ENCODE results near the gene TOP3B.

- TF ChIP-seq CTCF (conservative IDR thresholded peaks at IDR 0.05 in 1 of 2, IDR thresholded peaks at IDR 0.05 in 1 of 2; ENCODE audit: low read depth in 1 of 2, low read length in 2 of 2) (no peak), EZH2 (IDR thresholded peaks at IDR 0.05; ENCODE audit: low read length, missing control alignments) (no peak)
Observed at GRCh38 chr22:22023581-22024137, 41.1 kb upstream of the TOP3B start.

Measured in fibroblast of lung (primary cell).